Measurements from ENCODE around the gene PTCH2. TPM values are rescaled to one million over a fixed set of nuclear protein-coding genes. Genes with fewer than 3 reads are reported as not detected.

PTCH2 gene
- total and polyA plus RNA-seq, 2 donors (not counting 1 experiment from before 2014, with no cell fraction given), result 1.3 to 1.7 TPM

DNA sequence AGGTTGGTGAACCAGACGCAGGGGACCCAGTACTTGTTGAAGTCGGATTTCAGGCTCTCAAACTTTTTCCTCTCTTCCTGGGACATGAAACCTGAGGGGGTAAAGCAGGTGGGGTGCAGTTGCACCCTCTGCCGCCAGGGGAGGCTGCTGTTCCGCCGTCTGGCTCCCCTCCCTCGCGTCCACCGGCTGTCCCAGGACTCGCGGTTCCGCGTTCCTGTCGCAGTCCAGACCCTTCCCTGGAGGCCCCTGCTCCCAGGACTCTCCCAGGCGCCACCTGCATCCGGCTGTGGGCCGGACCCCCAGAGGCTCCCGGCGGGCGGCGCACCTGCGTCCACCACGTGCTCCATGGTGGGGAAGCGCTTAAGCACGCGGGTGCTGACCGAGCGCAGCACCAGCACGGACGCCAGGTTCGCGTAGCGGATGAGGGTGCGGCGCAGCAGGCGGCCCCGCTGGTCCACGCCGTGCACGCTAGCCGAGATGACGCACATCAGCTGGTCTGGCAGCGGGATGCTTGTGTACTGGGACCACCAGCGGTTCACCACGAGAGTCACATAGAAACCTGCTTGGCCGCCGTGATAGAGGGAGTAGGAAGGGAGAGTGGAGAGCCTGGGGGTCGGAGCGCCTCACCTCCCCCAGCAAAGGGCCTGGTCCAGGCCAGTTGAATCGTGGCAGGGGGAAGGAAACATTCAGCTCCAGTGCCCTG is 56.8 kb downstream of the PTCH2 start:
- TF ChIP-seq, protein P1, sequence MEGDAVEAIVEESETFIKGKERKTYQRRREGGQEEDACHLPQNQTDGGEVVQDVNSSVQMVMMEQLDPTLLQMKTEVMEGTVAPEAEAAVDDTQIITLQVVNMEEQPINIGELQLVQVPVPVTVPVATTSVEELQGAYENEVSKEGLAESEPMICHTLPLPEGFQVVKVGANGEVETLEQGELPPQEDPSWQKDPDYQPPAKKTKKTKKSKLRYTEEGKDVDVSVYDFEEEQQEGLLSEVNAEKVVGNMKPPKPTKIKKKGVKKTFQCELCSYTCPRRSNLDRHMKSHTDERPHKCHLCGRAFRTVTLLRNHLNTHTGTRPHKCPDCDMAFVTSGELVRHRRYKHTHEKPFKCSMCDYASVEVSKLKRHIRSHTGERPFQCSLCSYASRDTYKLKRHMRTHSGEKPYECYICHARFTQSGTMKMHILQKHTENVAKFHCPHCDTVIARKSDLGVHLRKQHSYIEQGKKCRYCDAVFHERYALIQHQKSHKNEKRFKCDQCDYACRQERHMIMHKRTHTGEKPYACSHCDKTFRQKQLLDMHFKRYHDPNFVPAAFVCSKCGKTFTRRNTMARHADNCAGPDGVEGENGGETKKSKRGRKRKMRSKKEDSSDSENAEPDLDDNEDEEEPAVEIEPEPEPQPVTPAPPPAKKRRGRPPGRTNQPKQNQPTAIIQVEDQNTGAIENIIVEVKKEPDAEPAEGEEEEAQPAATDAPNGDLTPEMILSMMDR (IDR thresholded peaks at IDR 0.05), result peak; percentile 100
- TF ChIP-seq EZH2 (IDR thresholded peaks at IDR 0.05; ENCODE audit: borderline replicate concordance, insufficient read depth, low read depth, low read length, poor library complexity, severe bottlenecking), result no peak
- Histone ChIP-seq H2AFZ (ENCODE audit: insufficient read depth, low read depth, low read length, poor library complexity, severe bottlenecking) (peak overlapping the region; percentile 82), H3K27ac (ENCODE audit: low read length in 2 of 2) (peak overlapping the region; percentile 47 to 50), H3K27me3 (replicated peaks in 1 of 4; ENCODE audit: control extremely low read depth in 1 of 4, control insufficient read depth in 3 of 4, insufficient read depth in 4 of 4, low read length in 3 of 4) (no peaks in the 10 kb centered on the region), H3K9me3 (ENCODE audit: control extremely low read depth in 1 of 3, control insufficient read depth in 2 of 3, insufficient read depth in 1 of 3, low read length in 2 of 3) (no peaks in the 10 kb centered on the region), H3K4me3 (ENCODE audit: control extremely low read depth in 1 of 5, extremely low read depth in 1 of 5, insufficient read depth in 1 of 5, low read depth in 2 of 5, low read length in 4 of 5) (peak overlapping the region in 4 of 5 experiments; percentile 53 to 68 (median 60)), H3K36me3 (replicated peaks in 1 of 2; ENCODE audit: control extremely low read depth in 1 of 2, control insufficient read depth in 1 of 2, extremely low read depth in 1 of 2, insufficient read depth in 2 of 2, low read length in 1 of 2) (peaks cover 0 to 3% of the 10 kb centered on the region in 2 experiments), H3K9ac (ENCODE audit: low read length) (peak overlapping the region; percentile 63), H3K4me2 (replicated peaks; ENCODE audit: low read depth, low read length, poor library complexity, severe bottlenecking) (peak overlapping the region; percentile 90), H3K79me2 (ENCODE audit: control insufficient read depth, insufficient read depth, low read length) (no peaks in the 10 kb centered on the region), H4K20me1 (ENCODE audit: control insufficient read depth, insufficient read depth, low read length, poor library complexity, severe bottlenecking) (peaks cover 3% of the 10 kb centered on the region), H3K4me1 (ENCODE audit: control insufficient read depth in 2 of 2, insufficient read depth in 2 of 2, low read length in 2 of 2) (peaks cover 25 to 34% of the 10 kb centered on the region in 2 donors)
- Mint-ChIP-seq H3K4me3 (peak overlapping the region; percentile 82), H3K9me3 (ENCODE audit: insufficient read depth) (no peaks in the 10 kb centered on the region), H3K4me1 (peaks cover 31% of the 10 kb centered on the region), H3K27ac (peak overlapping the region; percentile 92), H3K27me3 (no peaks in the 10 kb centered on the region)
- 5% methylated on average over 49 of the region's 49 CpGs for WGBS (ENCODE audit: insufficient coverage)
- ChIA-PET POLR2A (interaction anchor here (0.6 to 2.8 kb wide), 9 partner anchors 10 to 517 kb away, joined by 3 to 12 read pairs (median 4); partner anchors contain the start of genes PLK3 and RNU5D-1), CTCF (interaction anchor here (0.6 to 5.5 kb wide), 15 partner anchors 10 to 553 kb away, joined by 3 to 44 read pairs (median 4); partner anchors contain the start of genes BTBD19, HECTD3, MUTYH and PLK3)
- intact Hi-C loops (cut with micrococcal nuclease), result loop anchor here (1.0 to 5.0 kb wide), 9 partner anchors 11 to 901 kb away; partner anchors contain the start of genes EIF2B3, GPBP1L1, PLK3 and RNU5D-1
- DNase-seq, result peak; percentile 88
- peak; percentile 72 for ATAC-seq (ENCODE audit: low read depth)
